HG03457 (cell line): Measurements from ENCODE around the gene CDCA7.
"Not testable (repeated sequence)": the region's sequence is repeated elsewhere in the genome, so short reads cannot be mapped to it uniquely, and the experiment has no call there.

Source experiments
- ATAC-seq: cut with Tn5 transposase; IDR thresholded peaks from one replicate; pipeline ENCODE4 v1.9.1; 2021; ENCODE audit warnings: moderate number of reproducible peaks; ENCODE audit not compliant: unreplicated experiment

CDCA7 gene

DNA sequence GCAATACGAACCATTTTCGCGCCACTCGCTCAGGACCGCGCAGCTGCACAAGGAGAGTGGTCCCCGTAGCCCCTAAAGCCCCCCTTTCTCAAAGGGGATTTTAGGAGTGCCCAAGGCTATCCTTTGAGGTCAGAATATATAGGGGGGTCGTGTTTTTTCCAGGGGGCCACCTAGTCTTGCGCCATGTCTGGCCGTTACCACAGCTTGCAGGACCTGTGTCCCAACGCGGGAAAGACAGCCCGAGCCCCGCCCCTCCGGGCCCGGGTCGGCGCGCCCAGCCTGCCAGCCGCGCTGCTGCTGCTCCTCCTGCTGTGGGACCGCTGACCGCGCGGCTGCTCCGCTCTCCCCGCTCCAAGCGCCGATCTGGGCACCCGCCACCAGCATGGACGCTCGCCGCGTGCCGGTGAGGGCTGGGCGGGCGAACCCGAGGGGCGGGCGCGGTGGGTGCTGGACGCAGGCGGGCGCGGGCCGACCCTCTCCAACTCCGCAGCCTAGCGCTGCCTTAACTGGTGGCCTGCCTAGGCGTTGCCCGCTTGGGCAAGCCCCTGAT lies at the start of gene CDCA7:
TSS of gene CDCA7 (plus strand) at position 291 of the 550 bp plus-strand sequence. CDS start at position 383, 92 bp downstream.
- ATAC-seq, result peak; percentile 39

- ATAC-seq, result no peak
Observed at GRCh38 chr2:173305303-173305702, 49.4 kb upstream of the CDCA7 start.

GRCh38 chr2:173307293-173307692 lies 47.4 kb upstream of the CDCA7 start:
- no peak for ATAC-seq

- not testable (repeated sequence) for ATAC-seq
Observed at GRCh38 chr2:173309370-173309769, 45.3 kb upstream of the CDCA7 start.

DNA sequence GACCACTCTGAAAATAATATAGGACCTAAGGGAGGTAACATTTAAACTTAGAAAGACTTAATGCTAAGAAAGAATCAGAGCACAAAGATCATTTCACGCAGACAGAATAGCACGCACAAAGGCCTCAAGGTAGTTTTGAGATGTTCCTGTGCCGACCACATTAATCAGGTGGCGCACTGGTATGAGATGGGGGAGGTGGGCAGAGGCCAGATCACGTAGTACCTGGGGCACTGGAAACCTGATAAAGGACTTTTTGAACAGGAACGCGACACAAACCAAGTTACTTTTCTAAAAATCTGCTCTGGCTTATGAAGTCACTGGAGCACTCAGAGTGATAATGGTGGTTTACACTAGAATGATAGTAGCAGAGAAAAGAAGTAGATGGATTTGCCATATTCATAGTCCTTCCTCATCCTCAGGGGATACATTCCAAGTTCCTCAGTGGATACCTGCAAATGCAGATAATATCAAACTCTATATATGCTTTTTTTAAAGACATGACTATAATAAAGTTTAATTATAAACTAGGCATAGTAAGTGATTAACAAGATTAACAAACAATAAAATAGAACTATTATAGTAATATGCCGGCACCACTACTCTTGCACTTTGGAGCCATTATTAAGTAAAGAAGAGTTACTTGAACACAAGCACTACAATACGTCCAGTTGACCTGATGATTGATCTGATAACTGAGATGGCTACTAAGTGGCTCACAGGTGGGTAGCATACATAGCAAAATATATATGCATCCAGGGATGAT lies 42.6 kb upstream of the CDCA7 start:
- no peak for ATAC-seq

GRCh38 chr2:173323371-173323770 lies 31.3 kb upstream of the CDCA7 start:
- no peak for ATAC-seq

DNA sequence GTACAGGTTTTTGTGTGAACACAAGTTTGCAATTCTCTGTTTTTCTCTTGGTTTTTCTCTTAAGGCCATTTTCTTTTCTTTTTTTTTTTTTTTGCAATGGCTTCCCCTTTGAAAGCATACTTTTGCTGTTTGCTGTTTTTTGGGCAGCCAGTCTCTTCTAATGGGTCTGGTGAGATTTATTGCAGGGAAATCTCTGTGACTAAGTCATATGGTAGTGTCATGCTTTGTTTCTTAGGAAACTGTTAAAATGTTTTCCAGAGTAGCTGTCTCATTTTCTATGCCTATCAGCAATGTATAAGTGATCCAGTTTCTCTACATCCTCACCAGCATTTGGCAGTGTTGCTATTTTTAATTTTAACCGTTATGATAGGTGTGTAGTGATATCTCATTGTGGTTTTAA lies 27.9 kb upstream of the CDCA7 start:
- no peak for ATAC-seq

- no peak for ATAC-seq
Observed at GRCh38 chr2:173327421-173327820, 27.3 kb upstream of the CDCA7 start.

DNA sequence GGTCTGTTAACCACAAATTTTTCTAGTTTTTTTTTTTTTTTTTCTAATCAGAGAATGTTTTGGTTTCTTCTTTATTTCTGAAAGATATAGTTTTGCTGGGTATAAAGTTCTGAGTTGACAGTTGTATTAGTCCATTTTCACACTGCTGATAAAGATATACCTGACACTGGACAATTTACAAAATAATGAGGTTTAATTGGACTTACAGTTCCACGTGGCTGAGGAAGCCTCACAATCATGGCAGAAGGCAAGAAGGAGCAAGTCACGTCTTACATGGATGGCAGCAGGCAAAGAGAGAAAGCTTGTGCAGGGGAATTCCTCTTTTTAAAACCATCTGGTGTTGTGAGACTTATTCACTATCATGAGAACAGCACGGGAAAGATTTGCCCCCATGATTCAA lies 21.7 kb upstream of the CDCA7 start:
- not testable (repeated sequence) for ATAC-seq

DNA sequence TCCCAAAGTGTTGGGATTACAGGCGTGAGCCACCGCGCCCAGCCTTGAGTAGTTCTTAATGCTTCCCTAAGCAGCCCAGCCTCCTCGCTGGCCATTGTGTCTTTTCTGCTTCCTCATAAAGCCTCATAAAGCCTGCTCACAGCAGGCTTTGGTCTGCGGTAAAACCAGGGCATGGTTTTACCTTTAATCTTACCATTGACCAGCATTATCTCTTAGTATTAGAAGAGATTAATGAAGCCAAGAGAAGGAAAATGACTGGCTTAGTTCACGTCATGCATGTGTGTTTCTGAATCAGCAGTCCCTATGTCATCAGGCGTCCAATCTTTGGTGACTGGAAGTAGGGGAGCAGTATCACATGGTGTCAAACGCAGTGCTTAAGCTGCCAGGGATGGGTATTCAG lies 14.9 kb upstream of the CDCA7 start:
- no peak for ATAC-seq

DNA sequence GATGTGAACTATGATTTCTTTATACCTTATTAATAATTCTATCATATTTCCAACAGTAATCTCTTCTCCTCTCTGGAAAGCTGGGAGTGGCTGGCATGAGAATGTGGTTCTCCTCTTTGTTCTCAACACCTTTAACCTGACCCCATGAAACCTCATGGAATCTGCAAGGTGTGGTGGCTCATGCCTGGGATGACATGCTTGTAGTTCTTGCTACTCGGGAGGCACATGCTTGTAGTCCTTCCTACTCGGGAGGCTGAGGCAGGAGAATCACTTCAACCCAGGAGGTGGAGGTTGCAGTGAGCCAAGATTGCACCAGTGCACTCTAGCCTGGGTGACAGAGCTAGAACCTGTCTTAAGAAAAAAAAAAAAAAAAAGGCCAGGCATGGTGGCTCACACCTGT lies 10.8 kb upstream of the CDCA7 start:
- no peak for ATAC-seq

DNA sequence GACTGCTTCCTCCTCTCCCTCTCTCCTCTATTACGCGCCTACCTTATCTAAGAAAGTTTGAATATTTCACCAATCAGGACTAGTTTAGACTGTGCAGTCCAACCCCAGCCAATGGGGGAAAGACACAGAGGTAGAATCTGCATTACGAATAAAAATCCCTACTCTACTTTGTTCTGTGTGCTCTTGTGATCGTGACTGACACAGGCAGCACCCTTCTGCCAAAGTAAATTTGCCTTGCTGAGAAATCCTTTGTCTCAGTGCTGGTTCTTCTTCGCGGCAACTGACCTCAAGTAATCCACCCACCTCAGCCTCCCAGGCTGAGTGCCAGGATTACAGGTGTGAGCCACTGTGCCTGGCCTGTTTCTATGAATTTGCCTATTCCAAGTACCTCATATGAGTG lies 8.6 kb upstream of the CDCA7 start:
- ATAC-seq, result no peak

- no peak for ATAC-seq
Observed at GRCh38 chr2:173347305-173348168, 7.1 kb upstream of the CDCA7 start.

DNA sequence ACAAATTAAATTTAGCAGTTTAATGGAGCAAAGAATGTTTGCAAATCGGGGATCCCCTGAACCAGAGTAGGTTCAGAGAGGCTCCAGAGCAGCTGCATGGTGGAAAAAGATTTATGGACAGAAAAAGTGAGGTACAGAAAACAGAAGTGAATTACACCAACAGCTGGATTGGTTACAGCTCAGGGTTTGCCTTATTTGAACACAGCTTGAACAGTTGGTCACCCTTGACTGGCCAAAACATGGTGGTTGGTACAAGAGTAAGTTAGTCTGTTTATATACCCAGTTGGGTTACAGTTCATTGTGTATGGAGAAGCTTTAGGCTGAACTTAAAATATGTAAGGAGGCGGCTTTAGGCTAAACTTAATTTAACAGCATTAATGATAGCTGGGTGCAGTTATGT lies 5.4 kb upstream of the CDCA7 start:
- no peak for ATAC-seq

- no peak for ATAC-seq
Observed at GRCh38 chr2:173350383-173350782, 4.3 kb upstream of the CDCA7 start.

DNA sequence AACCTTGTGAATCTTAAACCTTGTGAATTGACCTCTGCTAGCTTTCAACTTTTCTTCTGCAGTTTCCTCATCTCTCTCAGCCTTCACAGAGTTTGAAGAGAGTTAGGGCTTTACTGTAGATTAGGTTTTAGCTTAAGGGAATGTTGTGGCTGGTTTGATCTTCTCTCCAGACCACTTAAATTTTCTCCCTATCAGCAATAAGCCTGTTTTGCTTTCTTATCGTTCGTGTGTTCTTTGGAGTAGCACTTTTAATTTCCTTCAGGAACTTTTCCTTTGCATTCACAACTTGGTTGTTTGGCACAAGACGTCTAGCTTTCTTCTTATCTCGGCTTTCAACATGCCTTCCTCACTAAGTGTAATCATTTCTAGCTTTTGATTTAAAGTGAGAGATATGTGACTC lies 2.8 kb upstream of the CDCA7 start:
- no peak for ATAC-seq

DNA sequence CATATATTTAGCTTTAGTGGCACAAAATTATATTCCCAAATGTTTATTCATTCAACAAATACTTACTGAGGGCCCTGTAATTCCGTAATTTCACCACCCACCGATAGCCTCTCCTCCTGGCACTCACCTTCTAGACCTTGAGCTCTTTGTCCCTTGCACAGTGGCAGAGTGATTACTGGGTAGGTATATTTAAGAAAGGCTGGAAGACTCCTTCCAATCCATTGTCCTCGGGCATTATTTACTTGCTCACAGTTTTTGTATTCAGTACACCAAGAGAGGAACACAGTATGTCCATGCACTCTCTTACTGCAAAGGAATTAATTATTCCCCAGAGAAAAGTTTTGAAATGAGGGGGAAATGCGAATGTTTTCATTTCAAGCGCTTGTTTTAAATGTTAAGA lies 1.1 kb upstream of the CDCA7 start:
- no peak for ATAC-seq

DNA sequence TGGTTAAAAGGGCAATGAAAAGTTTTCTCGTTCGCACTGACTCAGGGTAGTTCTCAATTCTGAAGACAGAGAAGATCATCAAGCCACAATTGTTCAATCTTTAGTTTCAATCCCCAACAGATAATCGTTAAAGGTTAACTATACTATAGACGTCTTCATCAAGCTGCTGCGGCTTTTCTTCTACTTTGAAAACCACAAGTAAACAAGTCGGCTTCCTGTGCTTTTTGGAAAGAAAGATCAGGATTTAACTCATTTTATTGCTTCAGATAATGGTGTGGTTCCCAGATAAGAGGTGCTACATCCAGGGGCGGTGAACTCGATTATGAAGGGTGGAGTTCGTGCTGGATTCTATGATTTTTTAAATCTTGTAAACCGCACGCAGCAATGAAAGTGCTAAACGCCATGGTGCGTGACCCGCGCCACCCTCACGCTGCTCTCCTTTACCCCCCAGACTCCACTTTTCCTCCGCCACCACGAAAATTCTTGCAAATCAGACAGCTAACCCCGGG lies 545 bp upstream of the CDCA7 start:
- peak; percentile 43 for ATAC-seq

DNA sequence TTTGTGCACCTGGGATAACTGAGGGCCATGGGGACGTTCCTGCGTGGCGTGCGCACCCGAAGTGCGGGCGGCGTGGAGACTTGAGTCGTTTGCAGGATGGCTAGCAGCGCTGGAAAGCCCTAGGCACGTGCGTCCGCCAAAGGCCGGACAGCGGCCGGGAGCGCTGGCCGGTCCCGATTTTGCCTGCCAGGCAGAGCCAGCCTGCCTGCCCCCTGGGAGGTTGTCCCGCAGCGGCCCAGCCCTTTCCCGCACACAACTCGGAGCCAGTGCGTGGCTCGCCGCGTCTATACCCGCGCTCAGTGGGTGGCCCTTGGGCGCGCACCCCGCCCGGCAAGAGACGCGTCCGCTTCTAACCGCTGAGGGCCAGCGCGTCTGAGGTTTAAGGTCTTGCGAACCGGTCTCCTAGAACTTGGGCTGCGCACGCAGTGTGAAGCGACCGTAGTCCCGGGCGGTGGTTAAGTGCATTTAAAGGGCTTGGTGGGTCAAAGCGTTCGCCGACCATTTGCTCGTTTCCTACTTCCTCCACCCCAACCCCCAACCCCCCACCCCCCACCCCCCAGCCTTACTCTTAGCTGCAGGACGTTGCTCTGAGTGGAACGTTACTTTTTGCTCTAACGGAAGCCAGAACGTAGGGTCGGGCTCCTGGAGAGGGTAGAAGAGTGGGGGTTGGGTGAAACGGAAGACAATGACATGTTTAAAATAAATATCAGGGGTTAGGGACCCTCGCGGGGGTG lies 627 bp downstream of the CDCA7 start:
- ATAC-seq, result peak; percentile 16

- ATAC-seq, result no peak
Observed at GRCh38 chr2:173355866-173356508, 1.3 kb downstream of the CDCA7 start.
